ENCODE measurements around the gene CTXN1. TPM values are rescaled to one million over a fixed set of nuclear protein-coding genes. Genes with fewer than 3 reads are reported as not detected.
A peak's percentile ranks its signal among the peaks of the same experiment; 100 is the strongest.

The CTXN1 gene
- total and polyA plus RNA-seq, 2 donors (not counting 1 experiment from before 2014, with no cell fraction given): 0.66 to 0.85 TPM

- peaks cover 10% of the 10 kb centered on the region for H3K4me1 ChIP-seq (ENCODE audit: control insufficient read depth, extremely low read depth, insufficient read depth, low read length)
- no peaks in the 10 kb centered on the region for H3K9me3 ChIP-seq (ENCODE audit: control insufficient read depth, insufficient read depth, low read depth, low read length)
- no peak within 1 kb of the TSS for H2AFZ ChIP-seq (ENCODE audit: low read length)
- no peak within 1 kb of the TSS for H3K4me3 ChIP-seq (replicated peaks in 1 of 4; ENCODE audit: control extremely low read depth in 1 of 4, insufficient read depth in 1 of 4, low read depth in 3 of 4, low read length in 4 of 4)
- no peak for DNase-seq (ENCODE audit: low read depth in 2 of 2)
- TF ChIP-seq CTCF (conservative IDR thresholded peaks at IDR 0.05 in 1 of 2, IDR thresholded peaks at IDR 0.05 in 1 of 2; ENCODE audit: low read depth in 1 of 2, low read length in 2 of 2) (no peak), EZH2 (IDR thresholded peaks at IDR 0.05; ENCODE audit: low read length, missing control alignments) (no peak)
- no peaks in the 10 kb centered on the region for H4K20me1 ChIP-seq (ENCODE audit: control insufficient read depth, extremely low read depth, insufficient read depth, low read length)
- H3K4me2 ChIP-seq (ENCODE audit: extremely low read depth, insufficient read depth, low read length): peak within 1 kb of the TSS; percentile 80
- peaks cover 8% of the 10 kb centered on the region for H3K27me3 ChIP-seq (ENCODE audit: control insufficient read depth, insufficient read depth, low read length)
- no peak within 1 kb of the TSS for H3K9ac ChIP-seq (ENCODE audit: insufficient read depth, low read length)
- H3K36me3 ChIP-seq (ENCODE audit: control insufficient read depth, insufficient read depth, low read length): peaks cover 14% of the 10 kb centered on the region
- no peaks in the 10 kb centered on the region for H3K79me2 ChIP-seq (ENCODE audit: control insufficient read depth, insufficient read depth, low read length)
- no peak within 1 kb of the TSS for H3K27ac ChIP-seq (ENCODE audit: insufficient read depth, low read length)
Measured at GRCh38 chr19:7914598-7915045, 11.3 kb downstream of the CTXN1 start, which contains the start of gene TGFBR3L. Gene TGFBR3L, plus strand, starts transcription at chr19:7914830.

GRCh38 chr19:7914099-7914498, 11.8 kb downstream of the CTXN1 start:
- Histone ChIP-seq H3K4me2 (ENCODE audit: extremely low read depth, insufficient read depth, low read length) (no peak overlapping the region), H3K36me3 (ENCODE audit: control insufficient read depth, insufficient read depth, low read length) (peaks cover 17% of the 10 kb centered on the region), H2AFZ (ENCODE audit: low read length) (no peak overlapping the region), H3K9ac (ENCODE audit: insufficient read depth, low read length) (no peak overlapping the region), H3K4me1 (ENCODE audit: control insufficient read depth, extremely low read depth, insufficient read depth, low read length) (peaks cover 8% of the 10 kb centered on the region), H4K20me1 (ENCODE audit: control insufficient read depth, extremely low read depth, insufficient read depth, low read length) (no peaks in the 10 kb centered on the region), H3K27ac (ENCODE audit: insufficient read depth, low read length) (no peak overlapping the region), H3K4me3 (replicated peaks in 1 of 4; ENCODE audit: control extremely low read depth in 1 of 4, insufficient read depth in 1 of 4, low read depth in 3 of 4, low read length in 4 of 4) (no peak overlapping the region), H3K79me2 (ENCODE audit: control insufficient read depth, insufficient read depth, low read length) (no peaks in the 10 kb centered on the region), H3K9me3 (ENCODE audit: control insufficient read depth, insufficient read depth, low read depth, low read length) (no peaks in the 10 kb centered on the region), H3K27me3 (ENCODE audit: control insufficient read depth, insufficient read depth, low read length) (peaks cover 8% of the 10 kb centered on the region)
- TF ChIP-seq CTCF (conservative IDR thresholded peaks at IDR 0.05 in 1 of 2, IDR thresholded peaks at IDR 0.05 in 1 of 2; ENCODE audit: low read depth in 1 of 2, low read length in 2 of 2) (no peak), EZH2 (IDR thresholded peaks at IDR 0.05; ENCODE audit: low read length, missing control alignments) (no peak)
- DNase-seq (ENCODE audit: low read depth in 2 of 2): no peak

GRCh38 chr19:7913652-7914051, 12.3 kb downstream of the CTXN1 start:
- H3K9ac ChIP-seq (ENCODE audit: insufficient read depth, low read length): no peak overlapping the region
- H3K27ac ChIP-seq (ENCODE audit: insufficient read depth, low read length): no peak overlapping the region
- peaks cover 8% of the 10 kb centered on the region for H3K27me3 ChIP-seq (ENCODE audit: control insufficient read depth, insufficient read depth, low read length)
- TF ChIP-seq EZH2 (IDR thresholded peaks at IDR 0.05; ENCODE audit: low read length, missing control alignments) (no peak), CTCF (conservative IDR thresholded peaks at IDR 0.05 in 1 of 2, IDR thresholded peaks at IDR 0.05 in 1 of 2; ENCODE audit: low read depth in 1 of 2, low read length in 2 of 2) (no peak)
- H3K36me3 ChIP-seq (ENCODE audit: control insufficient read depth, insufficient read depth, low read length): peaks cover 19% of the 10 kb centered on the region
- no peak overlapping the region for H3K4me3 ChIP-seq (replicated peaks in 1 of 4; ENCODE audit: control extremely low read depth in 1 of 4, insufficient read depth in 1 of 4, low read depth in 3 of 4, low read length in 4 of 4)
- H3K4me2 ChIP-seq (ENCODE audit: extremely low read depth, insufficient read depth, low read length): no peak overlapping the region
- no peaks in the 10 kb centered on the region for H3K79me2 ChIP-seq (ENCODE audit: control insufficient read depth, insufficient read depth, low read length)
- H3K4me1 ChIP-seq (ENCODE audit: control insufficient read depth, extremely low read depth, insufficient read depth, low read length): peaks cover 8% of the 10 kb centered on the region
- H3K9me3 ChIP-seq (ENCODE audit: control insufficient read depth, insufficient read depth, low read depth, low read length): no peaks in the 10 kb centered on the region
- DNase-seq (ENCODE audit: low read depth in 2 of 2): no peak
- H2AFZ ChIP-seq (ENCODE audit: low read length): no peak overlapping the region
- no peaks in the 10 kb centered on the region for H4K20me1 ChIP-seq (ENCODE audit: control insufficient read depth, extremely low read depth, insufficient read depth, low read length)
